Measurements from ENCODE around the gene PKLR. TPM values are rescaled to one million over a fixed set of nuclear protein-coding genes. Genes with fewer than 3 reads are reported as not detected.

Gene PKLR
- total RNA-seq, 4 donors from 2014 or later, result 0.21 TPM; not detected in 3

GRCh38 chr1:155307247-155307740 is 6.1 kb upstream of the PKLR start:
- intact Hi-C loops (cut with DNase I; ENCODE audit: low total_unique reads), result no loop called here
- Histone ChIP-seq H3K4me1 (no peaks in the 10 kb centered on the region), H3K9me3 (no peaks in the 10 kb centered on the region), H3K4me3 (no peak overlapping the region), H3K36me3 (no peaks in the 10 kb centered on the region), H3K27me3 (no peaks in the 10 kb centered on the region), H3K27ac (no peak overlapping the region)
- no peak for DNase-seq
- TF ChIP-seq CTCF (IDR thresholded peaks at IDR 0.05), result peak in 2 of 4 experiments; percentile 26 to 33
- TF ChIP-seq POLR2A (IDR thresholded peaks at IDR 0.05), result no peak

- H3K4me3 ChIP-seq, result no peak overlapping the region
- TF ChIP-seq CTCF (IDR thresholded peaks at IDR 0.05) (no peak), POLR2A (IDR thresholded peaks at IDR 0.05) (no peak)
- H3K27ac ChIP-seq, result no peak overlapping the region
- H3K9me3 ChIP-seq, result no peaks in the 10 kb centered on the region
- no peak for DNase-seq
- no peaks in the 10 kb centered on the region for H3K4me1 ChIP-seq
- H3K36me3 ChIP-seq, result no peaks in the 10 kb centered on the region
- H3K27me3 ChIP-seq, result no peaks in the 10 kb centered on the region
- intact Hi-C loops (cut with DNase I; ENCODE audit: low total_unique reads), result no loop called here
These were observed 4.7 kb upstream of the PKLR start for GRCh38 chr1:155305881-155306391.

- Histone ChIP-seq H3K36me3 (no peaks in the 10 kb centered on the region), H3K27me3 (no peaks in the 10 kb centered on the region), H3K4me3 (no peak overlapping the region), H3K4me1 (no peaks in the 10 kb centered on the region), H3K9me3 (no peaks in the 10 kb centered on the region), H3K27ac (no peak overlapping the region)
- intact Hi-C loops (cut with DNase I; ENCODE audit: low total_unique reads), result no loop called here
- no peak for DNase-seq
- no peak for TF ChIP-seq CTCF (IDR thresholded peaks at IDR 0.05)
- TF ChIP-seq POLR2A (IDR thresholded peaks at IDR 0.05), result no peak
These were observed 3.4 kb upstream of the PKLR start for GRCh38 chr1:155304558-155305063.

DNA sequence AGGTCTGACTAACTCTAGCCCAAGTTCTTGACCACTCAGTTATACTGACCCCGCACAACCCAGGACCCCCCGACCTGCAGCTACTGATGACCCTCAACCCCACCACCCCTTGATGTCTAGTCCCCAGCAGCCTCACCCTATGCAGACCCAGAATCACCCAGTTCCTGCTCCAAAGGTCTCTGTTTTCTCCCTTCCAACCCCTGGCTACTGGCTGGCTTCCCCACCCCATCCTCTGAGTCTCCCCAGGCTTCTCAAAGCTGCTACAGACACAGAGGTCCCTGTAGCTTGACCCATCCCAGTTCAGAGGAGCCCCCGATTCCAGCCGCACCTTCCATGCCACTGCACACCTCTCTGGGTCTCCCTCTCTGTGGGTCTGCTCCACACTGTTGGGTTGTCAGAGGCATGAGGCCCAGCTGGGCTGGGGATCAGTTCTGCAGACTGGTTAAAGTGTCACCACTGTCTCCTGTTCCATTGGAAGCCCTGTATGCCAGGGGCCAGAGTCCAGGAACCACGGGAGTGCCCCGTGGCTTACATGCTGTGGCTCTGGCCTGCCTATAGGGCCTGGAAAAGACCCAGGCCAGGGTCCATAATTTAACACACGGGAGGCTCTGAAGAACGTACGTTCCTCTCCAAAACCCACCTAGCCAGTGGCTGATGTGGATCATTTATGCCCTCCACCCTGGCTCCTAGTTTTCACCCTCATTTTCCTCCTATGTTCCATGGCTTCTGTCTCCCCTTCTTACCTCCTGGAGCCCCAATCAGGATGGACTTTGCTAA is 497 bp downstream of the PKLR start:
- Histone ChIP-seq H3K4me3 (no peak overlapping the region), H3K27ac (no peak overlapping the region), H3K27me3 (peaks cover 0 to 5% of the 10 kb centered on the region in 2 donors), H3K36me3 (no peaks in the 10 kb centered on the region), H3K4me1 (no peaks in the 10 kb centered on the region), H3K9me3 (no peaks in the 10 kb centered on the region)
- intact Hi-C loops (cut with DNase I; ENCODE audit: low total_unique reads), result no loop called here
- no peak for DNase-seq
- TF ChIP-seq POLR2A (IDR thresholded peaks at IDR 0.05), result no peak
- TF ChIP-seq CTCF (IDR thresholded peaks at IDR 0.05), result no peak

DNA sequence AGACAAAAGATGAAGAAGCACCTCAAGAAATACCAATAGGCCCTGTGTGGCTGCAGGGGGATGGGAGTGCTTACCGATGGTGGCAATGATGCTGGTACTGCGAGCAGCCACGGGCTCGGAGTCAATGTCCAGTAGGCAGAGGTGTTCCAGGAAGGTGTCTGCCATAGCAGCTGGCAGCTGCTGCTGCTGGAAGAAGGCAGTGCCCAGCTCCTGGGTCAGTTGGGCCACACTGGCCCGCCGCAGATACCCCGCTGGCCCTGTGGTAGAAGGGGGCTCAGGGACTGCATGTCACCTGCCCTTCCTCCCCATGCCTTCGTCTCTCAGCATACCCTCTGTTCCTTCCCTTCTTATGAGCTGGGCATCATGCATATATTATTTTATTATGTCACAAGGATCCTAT is 1.2 kb downstream of the PKLR start:
- Histone ChIP-seq H3K4me1 (no peaks in the 10 kb centered on the region), H3K27me3 (peaks cover 5 to 9% of the 10 kb centered on the region in 2 donors), H3K27ac (no peak overlapping the region), H3K9me3 (no peaks in the 10 kb centered on the region), H3K4me3 (no peak overlapping the region), H3K36me3 (no peaks in the 10 kb centered on the region)
- TF ChIP-seq CTCF (IDR thresholded peaks at IDR 0.05), result no peak
- TF ChIP-seq POLR2A (IDR thresholded peaks at IDR 0.05), result no peak
- no peak for DNase-seq
- intact Hi-C loops (cut with DNase I; ENCODE audit: low total_unique reads), result no loop called here
